Peyer's patch (tissue), 4 donors: ENCODE measurements around the gene CCDC85C.

Experiments used
- CTCF ChIP-seq, 6 experiments: fragments of 450-650 bp in 4 of 6; fragments of 200-600 bp in 2 of 6; sonication (generic) in 1 of 6; IDR thresholded peaks; one replicate each; pipeline ENCODE4 v1.5.1; 2017 to 2019; ENCODE audit warnings: antibody characterized with exemption in 6 of 6, mild to moderate bottlenecking in 3 of 6, moderate library complexity in 1 of 6
- POLR2A ChIP-seq, 2 donors: fragments of 450-650 bp; IDR thresholded peaks; one replicate each; pipeline ENCODE4 v1.5.1; 2017; ENCODE audit warnings: antibody characterized with exemption in 2 of 2, mild to moderate bottlenecking in 2 of 2, moderate library complexity in 2 of 2

- TF ChIP-seq CTCF (IDR thresholded peaks at IDR 0.05), result no peak
- TF ChIP-seq POLR2A (IDR thresholded peaks at IDR 0.05), result peak in 1 of 2 donors; percentile 50
Measured at GRCh38 chr14:99604278-99604765, 315 bp upstream of the CCDC85C start.
